Measurements from ENCODE around the gene LGR4. TPM values are rescaled to one million over a fixed set of nuclear protein-coding genes. Genes with fewer than 3 reads are reported as not detected.

Gene LGR4
- total RNA-seq, 1 experiment from 2014 or later, result 33.4 TPM

- intact Hi-C loops (cut with micrococcal nuclease; ENCODE audit: unreplicated experiment), result no loop called here
- Histone ChIP-seq H3K79me2 (ENCODE audit: low read depth) (peaks cover 27% of the 10 kb centered on the region), H3K4me3 (no peak overlapping the region), H3K36me3 (ENCODE audit: low read depth) (no peaks in the 10 kb centered on the region), H3K4me1 (replicated peaks; ENCODE audit: insufficient read depth) (peaks cover 17% of the 10 kb centered on the region; the same call in 1 of the 2 replicates), H3F3A (ENCODE audit: insufficient read depth, low read depth) (peaks cover 3% of the 10 kb centered on the region; the same call in 1 of the 2 replicates), H3K9me3 (ENCODE audit: insufficient read depth, low read depth) (no peaks in the 10 kb centered on the region), H2AFZ (no peak overlapping the region), H3K9me2 (ENCODE audit: insufficient read depth) (no peaks in the 10 kb centered on the region), H3K27ac (no peak overlapping the region), H4K20me1 (ENCODE audit: insufficient read depth) (no peaks in the 10 kb centered on the region), H3K27me3 (ENCODE audit: insufficient read depth, low read depth) (no peaks in the 10 kb centered on the region), H3K4me2 (no peak overlapping the region)
- no peak for TF ChIP-seq CTCF (conservative IDR thresholded peaks at IDR 0.05)
- TF ChIP-seq EZH2 (IDR thresholded peaks at IDR 0.05; ENCODE audit: low read depth), result no peak
- DNase-seq, result no peak
- CTCF ChIA-PET, result no interaction called here
- POLR2A ChIA-PET (ENCODE audit: unreplicated experiment), result no interaction called here
- no TSS peak for BruUV-seq (replicated peaks)
Measured at GRCh38 chr11:27358296-27358695, 114.3 kb downstream of the LGR4 start.

- H2AFZ ChIP-seq, result no peak overlapping the region
- peaks cover 23% of the 10 kb centered on the region; the same call in 1 of the 2 replicates for H3K79me2 ChIP-seq (ENCODE audit: low read depth)
- no peaks in the 10 kb centered on the region for H3K27me3 ChIP-seq (ENCODE audit: insufficient read depth, low read depth)
- ChIA-PET CTCF (no interaction called here), POLR2A (ENCODE audit: unreplicated experiment) (interaction anchor here (0.7 kb wide), 1 partner anchor 124 kb away, joined by 3 read pairs; no protein-coding TSS in a partner anchor)
- H3K4me3 ChIP-seq, result no peak overlapping the region
- no TSS peak for BruUV-seq (replicated peaks)
- H3K4me2 ChIP-seq, result no peak overlapping the region
- H3K9me3 ChIP-seq (ENCODE audit: insufficient read depth, low read depth), result no peaks in the 10 kb centered on the region
- H3K36me3 ChIP-seq (ENCODE audit: low read depth), result no peaks in the 10 kb centered on the region
- H4K20me1 ChIP-seq (ENCODE audit: insufficient read depth), result no peaks in the 10 kb centered on the region
- H3K9me2 ChIP-seq (ENCODE audit: insufficient read depth), result no peaks in the 10 kb centered on the region
- no peak for TF ChIP-seq EZH2 (IDR thresholded peaks at IDR 0.05; ENCODE audit: low read depth)
- no peak for TF ChIP-seq CTCF (conservative IDR thresholded peaks at IDR 0.05)
- no peak overlapping the region for H3K27ac ChIP-seq
- intact Hi-C loops (cut with micrococcal nuclease; ENCODE audit: unreplicated experiment), result no loop called here
- 0 out of 2 replicates have a peak, but pooled peaks cover 3% of the 10 kb centered on the region for H3F3A ChIP-seq (ENCODE audit: insufficient read depth, low read depth)
- no peak for DNase-seq
- H3K4me1 ChIP-seq (replicated peaks; ENCODE audit: insufficient read depth), result peaks cover 15% of the 10 kb centered on the region; the same call in 1 of the 2 replicates
Measured at GRCh38 chr11:27357250-27357649, 115.3 kb downstream of the LGR4 start.

- Histone ChIP-seq H3K9me2 (ENCODE audit: insufficient read depth) (no peaks in the 10 kb centered on the region), H3K4me2 (no peak overlapping the region), H3F3A (ENCODE audit: insufficient read depth, low read depth) (0 out of 2 replicates have a peak, but pooled peaks cover 3% of the 10 kb centered on the region), H4K20me1 (ENCODE audit: insufficient read depth) (no peaks in the 10 kb centered on the region), H3K27ac (no peak overlapping the region), H3K9me3 (ENCODE audit: insufficient read depth, low read depth) (no peaks in the 10 kb centered on the region), H3K36me3 (ENCODE audit: low read depth) (no peaks in the 10 kb centered on the region), H3K79me2 (ENCODE audit: low read depth) (peaks cover 18% of the 10 kb centered on the region; the same call in 1 of the 2 replicates), H3K27me3 (ENCODE audit: insufficient read depth, low read depth) (no peaks in the 10 kb centered on the region), H3K4me3 (no peak overlapping the region), H2AFZ (no peak overlapping the region), H3K4me1 (replicated peaks; ENCODE audit: insufficient read depth) (peaks cover 10% of the 10 kb centered on the region; the same call in 1 of the 2 replicates)
- DNase-seq, result no peak
- ChIA-PET POLR2A (ENCODE audit: unreplicated experiment) (interaction anchor here (0.7 kb wide), 1 partner anchor 124 kb away, joined by 3 read pairs; no protein-coding TSS in a partner anchor), CTCF (no interaction called here)
- TF ChIP-seq CTCF (conservative IDR thresholded peaks at IDR 0.05) (no peak), EZH2 (IDR thresholded peaks at IDR 0.05; ENCODE audit: low read depth) (no peak)
- BruUV-seq (replicated peaks), result no TSS peak
- intact Hi-C loops (cut with micrococcal nuclease; ENCODE audit: unreplicated experiment), result no loop called here
Measured at GRCh38 chr11:27356624-27357222, 115.9 kb downstream of the LGR4 start.

Data from PC-9 (cell line).